Astrocyte (in vitro differentiated cells and primary cell): Measurements from ENCODE around the gene USP13.

Source experiments
- EZH2 ChIP-seq: IDR thresholded peaks from 2 replicates; pipeline ENCODE4 v1.6.1; 2012; ENCODE audit warnings: mild to moderate bottlenecking, low read length, inconsistent platforms; ENCODE audit not compliant: insufficient read depth
- TF ChIP-seq, protein P1 (sequence below): IDR thresholded peaks from 2 replicates; pipeline ENCODE4 v1.5.1; 2011; ENCODE audit warnings: low read depth, mild to moderate bottlenecking, inconsistent platforms, low read length, moderate library complexity; ENCODE audit not compliant: insufficient read depth

- TF ChIP-seq, protein P1, sequence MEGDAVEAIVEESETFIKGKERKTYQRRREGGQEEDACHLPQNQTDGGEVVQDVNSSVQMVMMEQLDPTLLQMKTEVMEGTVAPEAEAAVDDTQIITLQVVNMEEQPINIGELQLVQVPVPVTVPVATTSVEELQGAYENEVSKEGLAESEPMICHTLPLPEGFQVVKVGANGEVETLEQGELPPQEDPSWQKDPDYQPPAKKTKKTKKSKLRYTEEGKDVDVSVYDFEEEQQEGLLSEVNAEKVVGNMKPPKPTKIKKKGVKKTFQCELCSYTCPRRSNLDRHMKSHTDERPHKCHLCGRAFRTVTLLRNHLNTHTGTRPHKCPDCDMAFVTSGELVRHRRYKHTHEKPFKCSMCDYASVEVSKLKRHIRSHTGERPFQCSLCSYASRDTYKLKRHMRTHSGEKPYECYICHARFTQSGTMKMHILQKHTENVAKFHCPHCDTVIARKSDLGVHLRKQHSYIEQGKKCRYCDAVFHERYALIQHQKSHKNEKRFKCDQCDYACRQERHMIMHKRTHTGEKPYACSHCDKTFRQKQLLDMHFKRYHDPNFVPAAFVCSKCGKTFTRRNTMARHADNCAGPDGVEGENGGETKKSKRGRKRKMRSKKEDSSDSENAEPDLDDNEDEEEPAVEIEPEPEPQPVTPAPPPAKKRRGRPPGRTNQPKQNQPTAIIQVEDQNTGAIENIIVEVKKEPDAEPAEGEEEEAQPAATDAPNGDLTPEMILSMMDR = no peak
- TF ChIP-seq EZH2 = no peak
Measured at GRCh38 chr3:179706233-179706632, 53.4 kb downstream of the USP13 start.
